GM12878 (cell line): ENCODE data around the gene ERCC2.

Experiments
- USF2 ChIP-seq: IDR thresholded peaks from 2 replicates; pipeline ENCODE4 v1.6.1; 2011; ENCODE audit warnings: low read depth, low read length, improper control_type of control experiment, borderline replicate concordance
- ZNF24 ChIP-seq: fragments of 450-650 bp; IDR thresholded peaks from 2 replicates; pipeline ENCODE4 v1.6.1; 2017; ENCODE audit warnings: antibody characterized with exemption, mild to moderate bottlenecking
- ZNF384 ChIP-seq: IDR thresholded peaks from 2 replicates; pipeline ENCODE4 v1.6.1; 2012; ENCODE audit warnings: low read depth, mild to moderate bottlenecking, low read length, improper control_type of control experiment, borderline replicate concordance

- TF ChIP-seq USF2 = no peak
- TF ChIP-seq ZNF384 = no peak
- TF ChIP-seq ZNF24 = no peak
Measured at GRCh38 chr19:45403781-45404556, 33.6 kb upstream of the ERCC2 start.
